ENCODE data around the gene MIX23. TPM values are rescaled to one million over a fixed set of nuclear protein-coding genes. Genes with fewer than 3 reads are reported as not detected.
A peak's percentile ranks its signal among the peaks of the same experiment; 100 is the strongest.
"Not testable (repeated sequence)": the region's sequence is repeated elsewhere in the genome, so short reads cannot be mapped to it uniquely, and the experiment has no call there.

The MIX23 gene
- total RNA-seq, 1 experiment from 2014 or later: 39.6 TPM

DNA sequence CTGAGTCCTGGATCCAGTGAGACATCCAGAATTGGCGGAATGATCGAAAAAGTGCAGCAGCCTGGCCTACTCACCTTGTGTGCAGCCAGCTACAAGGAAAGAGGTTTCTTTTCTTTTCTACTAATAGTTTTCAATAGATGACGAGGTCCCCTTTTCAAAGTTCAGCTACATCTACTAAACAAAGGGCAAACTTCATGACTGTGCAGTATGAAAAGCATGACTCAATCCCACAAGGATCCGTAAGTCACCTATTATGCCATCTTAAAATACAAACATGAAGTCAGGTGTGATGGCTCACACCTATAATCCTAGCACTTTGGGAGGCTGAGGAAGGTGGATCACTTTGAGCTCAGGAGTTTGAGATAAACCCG is 16.7 kb downstream of the MIX23 start:
- intact Hi-C loops (cut with micrococcal nuclease; ENCODE audit: unreplicated experiment): no loop called here
- Mint-ChIP-seq H3K4me1 (ENCODE audit: low read depth, unreplicated experiment) (peaks cover 30% of the 10 kb centered on the region), H3K27me3 (ENCODE audit: unreplicated experiment) (no peaks in the 10 kb centered on the region), H3K9me3 (ENCODE audit: low read depth, unreplicated experiment) (no peaks in the 10 kb centered on the region), H3K4me3 (ENCODE audit: low read depth, unreplicated experiment) (no peak overlapping the region), H3K27ac (ENCODE audit: unreplicated experiment) (peak overlapping the region; percentile 85), H3K36me3 (ENCODE audit: insufficient read depth, unreplicated experiment) (peaks cover 11% of the 10 kb centered on the region)
- DNase-seq: peak; percentile 4
- BruUV-seq (replicated peaks): no TSS peak
- no peak for TF ChIP-seq CTCF (IDR thresholded peaks at IDR 0.05; ENCODE audit: unreplicated experiment)
- CTCF ChIA-PET: interaction anchor here (1.0 to 2.8 kb wide), 3 partner anchors 17 to 265 kb away, joined by 3 to 17 read pairs (median 5); partner anchors contain the start of genes FAM162A and MIX23

GRCh38 chr3:122365582-122366378 is 17.3 kb downstream of the MIX23 start:
- H3K9me3 Mint-ChIP-seq (ENCODE audit: low read depth, unreplicated experiment); intact Hi-C loops (cut with micrococcal nuclease; ENCODE audit: unreplicated experiment); BruUV-seq (replicated peaks); H3K27me3 Mint-ChIP-seq (ENCODE audit: unreplicated experiment): not testable (repeated sequence)
- CTCF ChIA-PET: interaction anchor here (1.0 to 2.8 kb wide), 3 partner anchors 18 to 264 kb away, joined by 3 to 17 read pairs (median 5); partner anchors contain the start of genes FAM162A and MIX23
- DNase-seq: peak; percentile 36
- Mint-ChIP-seq H3K4me3 (ENCODE audit: low read depth, unreplicated experiment) (peak overlapping the region; percentile 36), H3K36me3 (ENCODE audit: insufficient read depth, unreplicated experiment) (peaks cover 11% of the 10 kb centered on the region), H3K4me1 (ENCODE audit: low read depth, unreplicated experiment) (peaks cover 30% of the 10 kb centered on the region), H3K27ac (ENCODE audit: unreplicated experiment) (peak overlapping the region; percentile 85)

DNA sequence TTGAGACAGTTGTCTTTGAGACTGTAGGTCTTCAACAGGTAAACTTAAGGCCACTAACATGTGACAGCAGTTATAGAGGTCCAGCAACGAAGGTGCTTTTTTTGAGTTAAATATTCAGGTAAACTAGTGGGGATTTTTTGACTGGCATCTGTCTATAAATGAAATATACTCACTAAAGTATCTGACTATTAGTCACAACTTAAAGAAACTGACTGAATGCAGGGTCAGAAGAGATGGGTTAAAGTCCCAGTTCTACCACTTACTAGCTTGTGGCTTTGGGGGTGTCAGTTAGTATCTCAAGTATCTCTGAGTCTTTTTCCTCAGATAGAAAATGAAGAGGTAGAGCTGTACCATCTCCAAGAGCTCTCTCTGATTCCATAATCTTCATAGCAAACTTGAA is 18.0 kb downstream of the MIX23 start:
- CTCF ChIA-PET: interaction anchor here (2.0 to 2.8 kb wide), 2 partner anchors 19 to 59 kb away, joined by 5 to 17 read pairs; partner anchors contain the start of genes FAM162A and MIX23
- H3K9me3 Mint-ChIP-seq (ENCODE audit: low read depth, unreplicated experiment): no peaks in the 10 kb centered on the region
- TSS peak; percentile 18 for BruUV-seq (replicated peaks)
- intact Hi-C loops (cut with micrococcal nuclease; ENCODE audit: unreplicated experiment): no loop called here
- peaks cover 30% of the 10 kb centered on the region for H3K4me1 Mint-ChIP-seq (ENCODE audit: low read depth, unreplicated experiment)
- peak overlapping the region; percentile 36 for H3K4me3 Mint-ChIP-seq (ENCODE audit: low read depth, unreplicated experiment)
- no peaks in the 10 kb centered on the region for H3K27me3 Mint-ChIP-seq (ENCODE audit: unreplicated experiment)
- no peak for DNase-seq
- TF ChIP-seq CTCF (IDR thresholded peaks at IDR 0.05; ENCODE audit: unreplicated experiment): no peak
- peak overlapping the region; percentile 85 for H3K27ac Mint-ChIP-seq (ENCODE audit: unreplicated experiment)
- peaks cover 11% of the 10 kb centered on the region for H3K36me3 Mint-ChIP-seq (ENCODE audit: insufficient read depth, unreplicated experiment)

DNA sequence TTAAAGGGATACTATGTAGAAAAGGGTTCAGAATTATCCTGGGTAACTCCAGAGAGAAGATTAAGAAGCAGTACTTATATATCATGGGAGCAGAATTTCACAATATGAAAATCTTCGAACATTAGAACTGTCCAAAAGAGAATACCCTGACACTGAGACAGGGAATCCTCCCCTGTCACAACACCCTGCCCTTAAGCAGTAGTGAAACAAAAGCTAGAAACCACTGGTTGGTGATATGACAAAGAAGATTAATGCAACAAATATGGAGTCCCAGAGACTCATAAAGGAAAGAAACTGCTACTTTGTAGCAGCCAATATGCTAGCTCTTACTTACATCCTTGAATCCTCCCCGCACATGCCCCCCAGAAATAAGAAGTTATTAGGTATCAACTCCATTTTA is 18.5 kb downstream of the MIX23 start:
- peak overlapping the region; percentile 25 for H3K27ac Mint-ChIP-seq (ENCODE audit: unreplicated experiment)
- CTCF ChIA-PET: interaction anchor here (2.8 kb wide), 1 partner anchor 19 kb away, joined by 17 read pairs; the partner anchor contains the start of genes FAM162A and MIX23
- H3K27me3 Mint-ChIP-seq (ENCODE audit: unreplicated experiment): no peaks in the 10 kb centered on the region
- no peak for DNase-seq
- intact Hi-C loops (cut with micrococcal nuclease; ENCODE audit: unreplicated experiment): no loop called here
- H3K36me3 Mint-ChIP-seq (ENCODE audit: insufficient read depth, unreplicated experiment): peaks cover 10% of the 10 kb centered on the region
- BruUV-seq (replicated peaks): no TSS peak
- TF ChIP-seq CTCF (IDR thresholded peaks at IDR 0.05; ENCODE audit: unreplicated experiment): no peak
- no peak overlapping the region for H3K4me3 Mint-ChIP-seq (ENCODE audit: low read depth, unreplicated experiment)
- H3K9me3 Mint-ChIP-seq (ENCODE audit: low read depth, unreplicated experiment): no peaks in the 10 kb centered on the region
- H3K4me1 Mint-ChIP-seq (ENCODE audit: low read depth, unreplicated experiment): peaks cover 30% of the 10 kb centered on the region

DNA sequence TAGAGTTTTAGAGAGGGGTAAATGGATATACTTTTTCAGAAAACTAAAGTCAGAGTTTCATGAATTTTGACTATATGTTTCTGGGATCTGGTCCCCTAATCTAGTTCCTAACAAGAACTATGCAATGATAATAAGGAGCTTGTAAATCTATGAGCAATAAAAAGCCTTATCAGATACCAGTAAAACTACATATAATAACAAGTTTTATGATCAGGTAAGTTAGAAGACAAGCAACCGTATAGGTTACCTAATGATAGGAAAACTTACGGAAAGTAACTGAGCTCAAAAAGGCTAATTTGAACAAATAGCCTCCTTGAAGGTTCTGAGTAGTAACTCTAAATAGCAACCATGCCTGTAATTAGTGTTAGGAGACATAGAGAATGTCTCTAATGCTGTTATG is 21.0 kb downstream of the MIX23 start:
- no peak for TF ChIP-seq CTCF (IDR thresholded peaks at IDR 0.05; ENCODE audit: unreplicated experiment)
- Mint-ChIP-seq H3K9me3 (ENCODE audit: low read depth, unreplicated experiment) (no peaks in the 10 kb centered on the region), H3K4me3 (ENCODE audit: low read depth, unreplicated experiment) (no peak overlapping the region), H3K27me3 (ENCODE audit: unreplicated experiment) (no peaks in the 10 kb centered on the region), H3K36me3 (ENCODE audit: insufficient read depth, unreplicated experiment) (peaks cover 7% of the 10 kb centered on the region), H3K4me1 (ENCODE audit: low read depth, unreplicated experiment) (peaks cover 27% of the 10 kb centered on the region), H3K27ac (ENCODE audit: unreplicated experiment) (no peak overlapping the region)
- no TSS peak for BruUV-seq (replicated peaks)
- intact Hi-C loops (cut with micrococcal nuclease; ENCODE audit: unreplicated experiment): no loop called here
- no peak for DNase-seq
- CTCF ChIA-PET: no interaction called here

Measured in Calu3 (cell line).